Measurements from ENCODE around the gene DGKI. TPM values are rescaled to one million over a fixed set of nuclear protein-coding genes. Genes with fewer than 3 reads are reported as not detected.

The DGKI gene
- total RNA-seq, 4 donors from 2014 or later: 0.64 to 1.2 (median 1.00) TPM; not detected in 1

GRCh38 chr7:137393570-137393969 lies 453.2 kb downstream of the DGKI start:
- Histone ChIP-seq H3K9me3 (no peaks in the 10 kb centered on the region), H3K4me3 (no peak overlapping the region), H3K36me3 (no peaks in the 10 kb centered on the region), H3K27ac (no peak overlapping the region), H3K27me3 (no peaks in the 10 kb centered on the region), H3K4me1 (no peaks in the 10 kb centered on the region)
- DNase-seq: no peak
- intact Hi-C loops (cut with DNase I; ENCODE audit: low total_unique reads): no loop called here
- in situ Hi-C loops (cut with MboI; ENCODE audit: low pct_ligation_motif_present in 1 of 4, low pct_unique_long_range_greater_than_20kb in 1 of 4, low sequenced_read_pairs in 3 of 4): no loop called here
- TF ChIP-seq EP300 (IDR thresholded peaks at IDR 0.05; ENCODE audit: low read depth) (no peak), CTCF (IDR thresholded peaks at IDR 0.05) (no peak), POLR2A (IDR thresholded peaks at IDR 0.05) (no peak), POLR2AphosphoS5 (IDR thresholded peaks at IDR 0.05) (no peak)

DNA sequence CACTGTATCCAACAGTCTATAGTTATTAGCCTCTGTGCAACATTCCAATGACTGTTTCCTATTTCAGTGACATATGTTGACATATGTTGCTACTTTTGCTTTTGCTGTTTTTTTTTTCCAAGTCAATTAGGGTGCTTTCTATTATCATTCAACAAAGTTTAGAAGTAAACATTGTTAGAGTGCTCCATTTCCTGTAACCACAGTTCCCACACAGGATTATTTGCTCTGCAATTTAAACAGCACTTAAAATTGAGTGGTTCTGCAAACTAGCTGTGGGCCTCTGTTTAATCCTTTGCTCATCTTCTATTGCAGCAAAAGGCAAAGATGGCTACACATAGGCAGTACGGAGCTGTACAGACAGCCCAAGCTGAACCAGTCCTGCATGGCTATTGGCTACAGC lies 456.7 kb downstream of the DGKI start:
- no peak for DNase-seq
- in situ Hi-C loops (cut with MboI; ENCODE audit: low pct_ligation_motif_present in 1 of 4, low pct_unique_long_range_greater_than_20kb in 1 of 4, low sequenced_read_pairs in 3 of 4) (no loop called here), intact Hi-C loops (cut with DNase I; ENCODE audit: low total_unique reads) (no loop called here)
- Histone ChIP-seq H3K9me3 (no peaks in the 10 kb centered on the region), H3K27ac (no peak overlapping the region), H3K4me1 (no peaks in the 10 kb centered on the region), H3K36me3 (no peaks in the 10 kb centered on the region), H3K4me3 (no peak overlapping the region), H3K27me3 (no peaks in the 10 kb centered on the region)
- TF ChIP-seq CTCF (IDR thresholded peaks at IDR 0.05): no peak
- no peak for TF ChIP-seq POLR2AphosphoS5 (IDR thresholded peaks at IDR 0.05)
- no peak for TF ChIP-seq EP300 (IDR thresholded peaks at IDR 0.05; ENCODE audit: low read depth)
- no peak for TF ChIP-seq POLR2A (IDR thresholded peaks at IDR 0.05)
- 22% methylated on average over 1 of the region's 1 CpG; no CpG with 5 or more reads in 1 of the 2 donors for WGBS, 2 donors (ENCODE audit: low coverage in 1 of 2)

DNA sequence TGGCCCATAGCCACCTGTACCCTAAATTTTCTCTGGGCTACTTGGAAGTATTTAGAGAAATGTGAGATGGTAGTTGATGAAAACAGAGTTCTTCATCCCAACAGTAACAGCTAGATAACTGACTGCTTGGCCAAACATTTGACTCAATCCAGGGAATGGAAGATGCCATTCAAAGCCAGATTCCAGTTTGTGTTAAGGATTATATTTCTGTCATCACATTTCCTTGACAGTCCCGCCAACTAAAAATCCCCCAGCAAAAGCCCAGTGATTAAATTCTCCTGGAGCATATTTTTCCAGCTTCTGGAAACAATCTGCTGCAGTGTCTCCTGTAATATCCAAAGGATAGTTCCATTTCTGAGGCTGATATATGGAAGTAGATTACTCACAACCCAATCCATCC lies 457.9 kb downstream of the DGKI start:
- H3K4me1 ChIP-seq: no peaks in the 10 kb centered on the region
- DNase-seq: no peak
- intact Hi-C loops (cut with DNase I; ENCODE audit: low total_unique reads): loop anchor here (5.0 kb wide), 1 partner anchor 1238 kb away; no protein-coding TSS in a partner anchor
- TF ChIP-seq EP300 (IDR thresholded peaks at IDR 0.05; ENCODE audit: low read depth) (no peak), CTCF (IDR thresholded peaks at IDR 0.05) (no peak), POLR2A (IDR thresholded peaks at IDR 0.05) (no peak), POLR2AphosphoS5 (IDR thresholded peaks at IDR 0.05) (no peak)
- no peaks in the 10 kb centered on the region for H3K27me3 ChIP-seq
- in situ Hi-C loops (cut with MboI; ENCODE audit: low pct_ligation_motif_present in 1 of 4, low pct_unique_long_range_greater_than_20kb in 1 of 4, low sequenced_read_pairs in 3 of 4): no loop called here
- H3K9me3 ChIP-seq: no peaks in the 10 kb centered on the region
- 80 to 88% methylated on average over 1 of the region's 1 CpG for WGBS, 2 donors (ENCODE audit: low coverage in 1 of 2)
- no peak overlapping the region for H3K27ac ChIP-seq
- no peaks in the 10 kb centered on the region for H3K36me3 ChIP-seq
- H3K4me3 ChIP-seq: no peak overlapping the region

GRCh38 chr7:137386966-137387365 lies 459.8 kb downstream of the DGKI start:
- H3K9me3 ChIP-seq: no peaks in the 10 kb centered on the region
- no peaks in the 10 kb centered on the region for H3K4me1 ChIP-seq
- no peaks in the 10 kb centered on the region for H3K27me3 ChIP-seq
- TF ChIP-seq EP300 (IDR thresholded peaks at IDR 0.05; ENCODE audit: low read depth) (no peak), POLR2AphosphoS5 (IDR thresholded peaks at IDR 0.05) (no peak), CTCF (IDR thresholded peaks at IDR 0.05) (no peak), POLR2A (IDR thresholded peaks at IDR 0.05) (no peak)
- intact Hi-C loops (cut with DNase I; ENCODE audit: low total_unique reads) (loop anchor here (5.0 kb wide), 1 partner anchor 1240 kb away; no protein-coding TSS in a partner anchor), in situ Hi-C loops (cut with MboI; ENCODE audit: low pct_ligation_motif_present in 1 of 4, low pct_unique_long_range_greater_than_20kb in 1 of 4, low sequenced_read_pairs in 3 of 4) (no loop called here)
- no peak overlapping the region for H3K27ac ChIP-seq
- H3K36me3 ChIP-seq: no peaks in the 10 kb centered on the region
- WGBS, 2 donors (ENCODE audit: low coverage in 1 of 2): 15% methylated on average over 1 of the region's 1 CpG; no CpG with 5 or more reads in 1 of the 2 donors
- no peak for DNase-seq
- no peak overlapping the region for H3K4me3 ChIP-seq
